IPS-15b (cell line): ENCODE data around the gene FNDC3B.
A peak's percentile ranks its signal among the peaks of the same experiment; 100 is the strongest.

Source experiments
- H3K27me3 ChIP-seq: one replicate; pipeline ENCODE4 v1.6.1; 2013; ENCODE audit warnings: low read length; ENCODE audit not compliant: control insufficient read depth, insufficient read depth
- H3K36me3 ChIP-seq: one replicate; pipeline ENCODE4 v1.6.1; 2013; ENCODE audit warnings: low read length; ENCODE audit not compliant: control insufficient read depth, insufficient read depth
- H3K4me1 ChIP-seq: one replicate; pipeline ENCODE4 v1.6.1; 2013; ENCODE audit warnings: mild to moderate bottlenecking, low read length; ENCODE audit not compliant: control insufficient read depth, insufficient read depth
- H3K4me3 ChIP-seq: one replicate; pipeline ENCODE4 v1.5.1; 2013; ENCODE audit warnings: low read depth, low read length
- H3K9ac ChIP-seq: one replicate; pipeline ENCODE4 v1.6.1; 2013; ENCODE audit warnings: low read depth, mild to moderate bottlenecking, low read length
- H3K9me3 ChIP-seq: one replicate; pipeline ENCODE4 v1.6.1; 2013; ENCODE audit warnings: mild to moderate bottlenecking, low read length; ENCODE audit not compliant: control insufficient read depth, insufficient read depth

The FNDC3B gene

DNA sequence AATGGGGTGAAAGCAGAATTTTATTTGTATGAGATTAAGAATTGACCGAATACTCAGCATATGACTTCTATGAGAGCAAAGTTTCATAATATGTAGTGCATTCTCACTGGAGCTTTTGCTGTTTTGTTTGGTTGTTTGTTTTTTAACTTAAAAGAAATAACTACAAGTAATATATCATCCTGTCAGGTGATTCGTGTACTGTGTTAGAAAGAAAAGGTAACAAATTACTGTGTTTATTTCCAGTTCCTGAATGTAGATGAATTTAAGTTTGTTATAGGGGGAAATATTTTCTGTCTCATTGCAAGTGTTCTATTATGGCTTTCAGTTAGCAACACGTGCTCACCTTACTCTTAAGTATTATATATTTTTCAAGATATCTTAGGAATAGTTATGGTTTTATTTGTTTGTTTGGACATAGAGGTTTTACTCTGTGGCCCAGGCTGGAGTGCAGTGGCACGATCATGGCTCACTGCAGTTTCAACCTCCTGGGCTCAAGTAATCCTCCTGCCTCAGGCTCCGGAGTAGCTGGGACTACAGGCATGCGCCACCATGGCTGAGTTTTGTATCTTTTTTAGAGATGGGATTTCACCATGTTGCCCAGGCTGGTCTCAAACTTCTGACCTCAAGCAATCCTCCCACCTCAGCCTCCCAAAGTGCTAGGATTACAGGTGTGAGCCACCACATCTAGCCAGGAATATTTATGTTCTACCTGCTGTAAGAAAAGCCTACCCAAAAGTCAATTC lies 125.4 kb downstream of the FNDC3B start:
- no peaks in the 10 kb centered on the region for H3K9me3 ChIP-seq
- H3K4me3 ChIP-seq = no peak overlapping the region
- H3K36me3 ChIP-seq = no peaks in the 10 kb centered on the region
- no peak overlapping the region for H3K9ac ChIP-seq
- H3K4me1 ChIP-seq = peaks cover 3% of the 10 kb centered on the region
- no peaks in the 10 kb centered on the region for H3K27me3 ChIP-seq

DNA sequence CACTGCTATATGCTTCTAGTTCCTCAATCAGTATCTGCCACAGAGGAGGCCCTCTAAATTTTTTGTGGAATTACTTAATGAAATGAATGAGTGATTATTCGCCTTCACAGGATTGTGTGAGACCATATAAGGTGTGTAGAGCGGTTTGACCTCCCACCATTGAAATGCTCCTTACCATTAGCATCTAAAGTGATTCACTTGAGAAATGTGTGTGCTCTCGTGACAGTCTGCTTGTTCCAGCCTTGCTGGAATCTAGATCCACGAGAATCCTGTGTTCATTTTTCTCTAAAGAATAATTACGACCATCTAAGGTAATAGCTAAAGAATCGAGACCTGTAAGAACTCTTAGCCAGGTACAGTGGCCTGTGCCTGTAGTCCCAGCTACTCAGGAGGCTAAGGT lies 126.9 kb downstream of the FNDC3B start:
- Histone ChIP-seq H3K36me3 (no peaks in the 10 kb centered on the region), H3K9ac (no peak overlapping the region), H3K27me3 (no peaks in the 10 kb centered on the region), H3K9me3 (no peaks in the 10 kb centered on the region), H3K4me1 (peaks cover 12% of the 10 kb centered on the region), H3K4me3 (no peak overlapping the region)

GRCh38 chr3:172166890-172167289 lies 127.5 kb downstream of the FNDC3B start:
- H3K9me3 ChIP-seq = no peaks in the 10 kb centered on the region
- H3K27me3 ChIP-seq = no peaks in the 10 kb centered on the region
- H3K36me3 ChIP-seq = no peaks in the 10 kb centered on the region
- H3K9ac ChIP-seq = no peak overlapping the region
- H3K4me1 ChIP-seq = peaks cover 12% of the 10 kb centered on the region
- H3K4me3 ChIP-seq = no peak overlapping the region

GRCh38 chr3:172167892-172168648 lies 128.7 kb downstream of the FNDC3B start:
- no peak overlapping the region for H3K9ac ChIP-seq
- no peaks in the 10 kb centered on the region for H3K9me3 ChIP-seq
- H3K4me1 ChIP-seq = peaks cover 12% of the 10 kb centered on the region
- no peak overlapping the region for H3K4me3 ChIP-seq
- H3K36me3 ChIP-seq = no peaks in the 10 kb centered on the region
- H3K27me3 ChIP-seq = no peaks in the 10 kb centered on the region

DNA sequence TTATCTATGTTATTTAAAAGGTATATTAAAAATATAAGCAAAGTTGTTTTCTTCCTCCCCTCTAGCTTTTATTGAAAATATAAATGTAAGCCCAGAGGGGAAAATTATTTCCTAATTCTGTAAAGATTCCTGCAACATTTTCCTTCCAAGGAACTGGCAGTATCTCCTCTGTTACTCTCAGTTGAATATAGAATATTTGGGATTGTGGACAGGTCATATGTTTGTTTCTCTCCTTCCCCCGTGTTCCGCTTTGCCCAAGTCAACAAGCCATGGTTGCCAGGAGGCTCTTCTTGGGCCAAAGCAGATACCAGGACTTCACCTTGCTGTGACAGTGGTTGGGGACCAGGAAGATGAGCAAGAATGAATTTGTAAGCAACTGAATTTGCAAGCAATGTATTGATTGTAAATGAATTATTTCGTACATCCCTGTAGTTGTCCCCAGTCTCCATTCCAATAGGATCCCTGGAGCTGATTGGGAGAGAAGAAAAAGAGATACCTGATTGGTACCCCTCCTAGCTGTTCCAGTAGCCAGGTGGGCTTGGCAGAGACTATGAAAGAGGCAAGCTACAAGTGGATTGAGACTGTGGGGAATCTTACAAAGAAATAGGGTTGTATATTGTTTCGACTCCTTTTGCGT lies 130.8 kb downstream of the FNDC3B start:
- H3K27me3 ChIP-seq = no peaks in the 10 kb centered on the region
- H3K4me1 ChIP-seq = peaks cover 20% of the 10 kb centered on the region
- no peaks in the 10 kb centered on the region for H3K9me3 ChIP-seq
- H3K4me3 ChIP-seq = no peak overlapping the region
- H3K9ac ChIP-seq = no peak overlapping the region
- H3K36me3 ChIP-seq = no peaks in the 10 kb centered on the region

DNA sequence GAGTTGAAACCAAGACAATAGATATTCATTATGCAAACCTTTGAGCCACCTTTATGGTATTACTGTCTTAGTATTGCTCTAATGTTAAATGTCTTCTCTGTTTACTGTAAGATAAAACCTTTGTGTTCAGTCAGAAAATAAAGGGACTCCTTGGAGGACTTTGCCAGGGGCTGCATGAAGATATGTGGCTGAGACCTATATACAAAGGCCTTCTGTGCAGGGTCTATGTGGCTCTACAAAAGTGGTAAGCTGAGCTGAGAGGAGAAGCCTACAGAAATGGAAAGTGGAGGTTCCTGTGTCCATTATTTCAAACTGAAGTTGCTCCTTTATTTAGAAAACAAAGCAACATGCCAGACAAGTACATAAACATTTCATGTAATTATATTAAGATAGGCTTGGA lies 131.5 kb downstream of the FNDC3B start:
- Histone ChIP-seq H3K9ac (no peak overlapping the region), H3K27me3 (no peaks in the 10 kb centered on the region), H3K4me1 (peaks cover 26% of the 10 kb centered on the region), H3K36me3 (no peaks in the 10 kb centered on the region), H3K9me3 (no peaks in the 10 kb centered on the region), H3K4me3 (no peak overlapping the region)

GRCh38 chr3:172171396-172172075 lies 132.2 kb downstream of the FNDC3B start:
- Histone ChIP-seq H3K9ac (no peak overlapping the region), H3K36me3 (no peaks in the 10 kb centered on the region), H3K4me1 (peaks cover 31% of the 10 kb centered on the region), H3K27me3 (no peaks in the 10 kb centered on the region), H3K4me3 (no peak overlapping the region), H3K9me3 (no peaks in the 10 kb centered on the region)

- H3K27me3 ChIP-seq = no peaks in the 10 kb centered on the region
- peaks cover 37% of the 10 kb centered on the region for H3K4me1 ChIP-seq
- H3K36me3 ChIP-seq = no peaks in the 10 kb centered on the region
- H3K9me3 ChIP-seq = no peaks in the 10 kb centered on the region
- no peak overlapping the region for H3K9ac ChIP-seq
- no peak overlapping the region for H3K4me3 ChIP-seq
Measured at GRCh38 chr3:172173316-172174254, 134.2 kb downstream of the FNDC3B start.

DNA sequence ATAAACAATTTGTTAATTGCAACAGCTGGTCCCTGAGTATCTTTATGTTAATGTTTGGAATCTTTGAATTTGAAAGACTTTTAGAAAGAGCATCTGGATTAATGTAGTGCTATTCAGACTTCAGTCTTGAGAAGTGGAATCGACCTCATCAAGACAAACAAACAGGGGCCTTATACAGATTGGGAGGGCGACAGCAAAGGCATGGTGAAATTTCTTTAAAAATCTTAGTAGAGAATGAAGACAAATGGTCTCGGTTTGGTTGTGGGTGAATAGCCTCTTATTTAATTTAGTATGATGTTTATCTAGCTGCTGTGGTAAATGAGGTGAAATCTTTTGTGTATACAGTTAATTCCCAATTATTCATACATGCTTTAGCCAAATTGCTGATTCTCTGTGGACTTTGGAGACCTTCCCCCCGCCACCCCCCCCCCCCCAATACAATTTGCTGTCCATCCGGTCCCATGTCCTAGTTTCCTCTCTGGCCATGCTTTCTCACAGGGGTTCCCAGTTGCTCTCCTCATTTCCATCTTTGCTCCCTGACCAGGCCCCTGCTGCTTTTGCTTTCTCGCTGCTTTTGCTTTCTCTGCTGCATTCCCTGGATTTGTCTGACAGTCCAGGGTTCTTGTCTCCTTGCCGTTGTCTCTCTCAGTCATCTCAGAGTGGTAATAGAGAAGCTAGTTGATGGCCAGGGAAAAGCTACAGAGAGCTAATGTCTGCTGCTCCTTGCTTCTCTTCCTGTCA lies 135.3 kb downstream of the FNDC3B start:
- Histone ChIP-seq H3K4me1 (peaks cover 37% of the 10 kb centered on the region), H3K9ac (peak overlapping the region; percentile 42), H3K4me3 (peak overlapping the region; percentile 38), H3K36me3 (no peaks in the 10 kb centered on the region), H3K9me3 (no peaks in the 10 kb centered on the region), H3K27me3 (no peaks in the 10 kb centered on the region)

DNA sequence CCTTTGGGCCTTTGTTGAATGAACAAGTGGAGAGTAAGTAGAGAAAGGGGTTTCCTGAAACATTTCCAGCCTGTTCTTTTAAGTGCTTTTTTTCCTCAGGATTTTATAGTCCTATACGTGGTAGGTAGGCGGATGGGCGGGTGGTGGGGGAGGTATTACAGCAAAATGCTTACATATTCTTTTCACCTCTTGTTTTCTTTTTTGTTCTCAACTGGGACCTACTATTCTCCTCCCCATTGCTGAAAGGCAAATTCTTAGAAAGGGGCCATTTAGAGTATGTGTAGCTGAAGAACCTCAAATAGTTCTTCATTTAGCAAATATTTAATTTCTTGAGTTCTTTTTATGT lies 135.8 kb downstream of the FNDC3B start:
- Histone ChIP-seq H3K9ac (peak overlapping the region; percentile 42), H3K4me3 (peak overlapping the region; percentile 38), H3K4me1 (peaks cover 38% of the 10 kb centered on the region), H3K36me3 (no peaks in the 10 kb centered on the region), H3K9me3 (no peaks in the 10 kb centered on the region), H3K27me3 (no peaks in the 10 kb centered on the region)
